ENCODE measurements around the gene GOLGA8J.

DNA sequence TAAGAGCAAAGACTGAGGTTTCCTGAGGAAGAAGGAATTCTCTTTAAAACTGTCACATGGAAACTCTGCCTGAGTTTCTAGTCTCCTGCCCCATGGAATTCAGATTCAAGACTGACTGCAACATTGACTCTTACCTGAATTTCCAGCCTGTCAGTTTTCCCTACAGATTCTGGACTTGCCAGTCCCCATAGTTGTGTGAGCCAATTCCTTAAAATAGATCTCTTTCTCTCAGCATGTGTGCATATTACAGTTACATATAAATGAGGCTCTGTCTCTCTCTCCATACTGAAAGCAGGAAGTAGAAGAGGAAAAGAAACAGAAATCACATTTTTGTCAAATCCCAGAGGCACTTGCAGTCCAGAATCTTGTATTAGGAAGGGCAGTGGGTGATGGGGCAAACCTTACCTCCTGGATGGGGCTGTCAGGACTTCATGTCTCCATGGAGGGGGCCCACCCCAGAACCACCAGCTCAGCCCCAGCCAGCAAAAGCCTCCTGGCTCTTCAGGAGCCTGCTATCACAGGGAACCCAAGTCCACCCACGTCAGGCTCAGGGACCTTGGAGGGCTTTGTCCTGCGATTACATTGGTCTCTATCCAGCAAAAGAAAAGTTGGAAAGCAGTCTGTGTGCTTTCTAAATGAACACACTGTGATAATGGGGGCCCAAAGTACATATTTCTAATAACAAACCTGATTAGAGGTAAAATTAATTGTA lies 18.8 kb upstream of the GOLGA8J start:
- TF ChIP-seq, protein P1, sequence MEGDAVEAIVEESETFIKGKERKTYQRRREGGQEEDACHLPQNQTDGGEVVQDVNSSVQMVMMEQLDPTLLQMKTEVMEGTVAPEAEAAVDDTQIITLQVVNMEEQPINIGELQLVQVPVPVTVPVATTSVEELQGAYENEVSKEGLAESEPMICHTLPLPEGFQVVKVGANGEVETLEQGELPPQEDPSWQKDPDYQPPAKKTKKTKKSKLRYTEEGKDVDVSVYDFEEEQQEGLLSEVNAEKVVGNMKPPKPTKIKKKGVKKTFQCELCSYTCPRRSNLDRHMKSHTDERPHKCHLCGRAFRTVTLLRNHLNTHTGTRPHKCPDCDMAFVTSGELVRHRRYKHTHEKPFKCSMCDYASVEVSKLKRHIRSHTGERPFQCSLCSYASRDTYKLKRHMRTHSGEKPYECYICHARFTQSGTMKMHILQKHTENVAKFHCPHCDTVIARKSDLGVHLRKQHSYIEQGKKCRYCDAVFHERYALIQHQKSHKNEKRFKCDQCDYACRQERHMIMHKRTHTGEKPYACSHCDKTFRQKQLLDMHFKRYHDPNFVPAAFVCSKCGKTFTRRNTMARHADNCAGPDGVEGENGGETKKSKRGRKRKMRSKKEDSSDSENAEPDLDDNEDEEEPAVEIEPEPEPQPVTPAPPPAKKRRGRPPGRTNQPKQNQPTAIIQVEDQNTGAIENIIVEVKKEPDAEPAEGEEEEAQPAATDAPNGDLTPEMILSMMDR (conservative IDR thresholded peaks at IDR 0.05; ENCODE audit: low read depth, low read length): no peak
- TF ChIP-seq SMC3 (IDR thresholded peaks at IDR 0.05; ENCODE audit: low read depth, low read length): no peak
- no peak for TF ChIP-seq POLR2A (IDR thresholded peaks at IDR 0.05; ENCODE audit: low read depth, low read length)
- no peak for TF ChIP-seq RAD21 (IDR thresholded peaks at IDR 0.05; ENCODE audit: low read length)
- TF ChIP-seq MXI1 (IDR thresholded peaks at IDR 0.05; ENCODE audit: borderline replicate concordance, low read depth, low read length): no peak
- TF ChIP-seq, protein P2, sequence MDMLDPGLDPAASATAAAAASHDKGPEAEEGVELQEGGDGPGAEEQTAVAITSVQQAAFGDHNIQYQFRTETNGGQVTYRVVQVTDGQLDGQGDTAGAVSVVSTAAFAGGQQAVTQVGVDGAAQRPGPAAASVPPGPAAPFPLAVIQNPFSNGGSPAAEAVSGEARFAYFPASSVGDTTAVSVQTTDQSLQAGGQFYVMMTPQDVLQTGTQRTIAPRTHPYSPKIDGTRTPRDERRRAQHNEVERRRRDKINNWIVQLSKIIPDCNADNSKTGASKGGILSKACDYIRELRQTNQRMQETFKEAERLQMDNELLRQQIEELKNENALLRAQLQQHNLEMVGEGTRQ (IDR thresholded peaks at IDR 0.05; ENCODE audit: low read depth, low read length): no peak
- TF ChIP-seq CEBPB (IDR thresholded peaks at IDR 0.05; ENCODE audit: low read depth, low read length): no peak

Data from IMR-90 (cell line).